Mammary epithelial cell (primary cell): ENCODE results near the gene WNT9B.

Experiments used
- EZH2 ChIP-seq: IDR thresholded peaks from 2 replicates; pipeline ENCODE4 v1.6.1; 2012; ENCODE audit warnings: low read length, inconsistent platforms, borderline replicate concordance
- TF ChIP-seq, protein P1 (sequence below), 2 donors: IDR thresholded peaks in 1 of 2; conservative IDR thresholded peaks in 1 of 2; 2 replicates each; pipeline ENCODE4 v1.5.1; 2011 to 2012; ENCODE audit warnings: inconsistent platforms in 2 of 2, low read length in 2 of 2, mild to moderate bottlenecking in 2 of 2, control low read depth in 1 of 2, low read depth in 1 of 2; ENCODE audit not compliant: insufficient read depth in 1 of 2; ENCODE audit errors: extremely low read depth in 1 of 2

DNA sequence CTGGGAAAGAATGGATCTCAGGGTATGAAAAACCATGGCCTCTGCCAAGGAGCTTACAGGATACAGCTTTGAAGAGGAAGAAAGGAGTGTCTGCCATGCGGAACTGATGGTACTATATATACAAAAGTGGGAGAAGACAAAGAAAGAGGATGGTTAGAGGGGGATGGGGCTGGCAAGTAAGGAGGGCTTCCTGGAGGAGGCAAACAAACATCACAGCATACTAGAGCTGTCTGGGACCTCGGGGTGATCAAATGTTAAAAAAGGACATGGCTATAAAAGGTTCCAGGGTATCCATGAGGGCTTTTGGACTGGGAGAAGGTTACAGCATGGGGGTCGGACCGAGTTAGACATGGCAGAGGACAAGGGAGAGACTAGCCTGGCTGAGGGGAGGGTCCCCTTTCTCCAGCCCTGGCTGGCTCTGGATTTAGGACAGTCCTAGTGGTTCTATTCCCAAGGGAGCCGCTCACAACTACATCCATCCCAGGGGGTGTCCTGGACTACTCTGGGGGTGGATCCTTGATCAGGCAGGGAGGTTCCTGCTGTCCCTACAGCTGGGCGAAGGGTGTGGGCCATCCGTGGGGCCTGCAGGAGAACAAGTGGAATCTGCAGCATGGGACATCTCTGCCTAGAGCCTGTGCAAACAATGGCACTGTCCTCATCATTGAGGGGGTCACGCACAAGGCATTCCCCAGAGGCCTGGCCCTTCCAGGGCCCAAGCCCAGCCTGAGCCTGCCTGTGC lies 12.2 kb downstream of the WNT9B start:
- TF ChIP-seq, protein P1, sequence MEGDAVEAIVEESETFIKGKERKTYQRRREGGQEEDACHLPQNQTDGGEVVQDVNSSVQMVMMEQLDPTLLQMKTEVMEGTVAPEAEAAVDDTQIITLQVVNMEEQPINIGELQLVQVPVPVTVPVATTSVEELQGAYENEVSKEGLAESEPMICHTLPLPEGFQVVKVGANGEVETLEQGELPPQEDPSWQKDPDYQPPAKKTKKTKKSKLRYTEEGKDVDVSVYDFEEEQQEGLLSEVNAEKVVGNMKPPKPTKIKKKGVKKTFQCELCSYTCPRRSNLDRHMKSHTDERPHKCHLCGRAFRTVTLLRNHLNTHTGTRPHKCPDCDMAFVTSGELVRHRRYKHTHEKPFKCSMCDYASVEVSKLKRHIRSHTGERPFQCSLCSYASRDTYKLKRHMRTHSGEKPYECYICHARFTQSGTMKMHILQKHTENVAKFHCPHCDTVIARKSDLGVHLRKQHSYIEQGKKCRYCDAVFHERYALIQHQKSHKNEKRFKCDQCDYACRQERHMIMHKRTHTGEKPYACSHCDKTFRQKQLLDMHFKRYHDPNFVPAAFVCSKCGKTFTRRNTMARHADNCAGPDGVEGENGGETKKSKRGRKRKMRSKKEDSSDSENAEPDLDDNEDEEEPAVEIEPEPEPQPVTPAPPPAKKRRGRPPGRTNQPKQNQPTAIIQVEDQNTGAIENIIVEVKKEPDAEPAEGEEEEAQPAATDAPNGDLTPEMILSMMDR (conservative IDR thresholded peaks at IDR 0.05 in 1 of 2, IDR thresholded peaks at IDR 0.05 in 1 of 2; ENCODE audit: extremely low read depth in 1 of 2, insufficient read depth in 1 of 2, low read depth in 1 of 2, low read length in 2 of 2), result no peak
- TF ChIP-seq EZH2, result no peak
